Fibroblast of lung (primary cell): ENCODE data around the gene FNDC3B. TPM values are rescaled to one million over a fixed set of nuclear protein-coding genes. Genes with fewer than 3 reads are reported as not detected.

Source experiments
- DNase-seq, 2 donors: peaks; one replicate each; pipeline versions ENCODE4 v3.0.0 to v3.0.0-alpha.2; 2010; ENCODE audit warnings: low read depth in 2 of 2
- H2AFZ ChIP-seq: 2 replicates; pipeline ENCODE4 v1.5.1; 2012; ENCODE audit warnings: low read length, control low read depth, inconsistent platforms
- H3K27ac ChIP-seq: 2 replicates; pipeline ENCODE4 v1.5.1; 2011; ENCODE audit warnings: low read length, control low read depth; ENCODE audit not compliant: insufficient read depth
- H3K27me3 ChIP-seq: 2 replicates; pipeline ENCODE4 v1.5.1; 2011; ENCODE audit warnings: mild to moderate bottlenecking, low read length; ENCODE audit not compliant: control insufficient read depth, insufficient read depth
- H3K36me3 ChIP-seq: 2 replicates; pipeline ENCODE4 v1.5.1; 2011; ENCODE audit warnings: low read length; ENCODE audit not compliant: control insufficient read depth, insufficient read depth
- H3K4me1 ChIP-seq: 2 replicates; pipeline ENCODE4 v1.5.1; 2011; ENCODE audit warnings: low read length; ENCODE audit not compliant: control insufficient read depth, insufficient read depth; ENCODE audit errors: extremely low read depth
- H3K4me2 ChIP-seq: 2 replicates; pipeline ENCODE4 v1.5.1; 2011; ENCODE audit warnings: low read length, control low read depth; ENCODE audit not compliant: insufficient read depth; ENCODE audit errors: extremely low read depth
- H3K4me3 ChIP-seq, 4 experiments: fragments of 200-600 bp in 1 of 4; sonication (generic) in 1 of 4; replicated peaks in 1 of 4; 2 replicates each; pipeline ENCODE4 v1.5.1; 2011 to 2016; ENCODE audit warnings: low read length in 4 of 4, low read depth in 3 of 4, mild to moderate bottlenecking in 3 of 4, control low read depth in 2 of 4, inconsistent platforms in 1 of 4, mixed read lengths in 1 of 4; ENCODE audit not compliant: insufficient read depth in 1 of 4; ENCODE audit errors: control extremely low read depth in 1 of 4
- H3K79me2 ChIP-seq: 2 replicates; pipeline ENCODE4 v1.5.1; 2012; ENCODE audit warnings: mild to moderate bottlenecking, low read length, inconsistent platforms; ENCODE audit not compliant: control insufficient read depth, insufficient read depth
- H3K9ac ChIP-seq: 2 replicates; pipeline ENCODE4 v1.5.1; 2011; ENCODE audit warnings: mild to moderate bottlenecking, low read length, control low read depth; ENCODE audit not compliant: insufficient read depth
- H3K9me3 ChIP-seq: 2 replicates; pipeline ENCODE4 v1.5.1; 2012; ENCODE audit warnings: low read depth, low read length; ENCODE audit not compliant: control insufficient read depth, insufficient read depth
- H4K20me1 ChIP-seq: 2 replicates; pipeline ENCODE4 v1.5.1; 2011; ENCODE audit warnings: low read length; ENCODE audit not compliant: control insufficient read depth, insufficient read depth; ENCODE audit errors: extremely low read depth
- EZH2 ChIP-seq: IDR thresholded peaks from 2 replicates; pipeline ENCODE4 v1.5.1; 2012; ENCODE audit warnings: low read length, control low read depth, mild to moderate bottlenecking; ENCODE audit errors: missing control alignments
- polyA plus RNA-seq, 2 donors: library from polyadenylated mRNA; depleted of rRNA in 1 of 2; stranded (reverse) in 1 of 2; unstranded in 1 of 2; fragments of >200 nt; gene quantifications; 2 replicates each; pipeline ENCODE4 v1.2.1, GENCODE V29; 2011 to 2012; ENCODE audit warnings: missing spikeins in 1 of 2
- total RNA-seq: library from RNA; depleted of rRNA; stranded (reverse); fragments of >200 nt; gene quantifications from 2 replicates; pipeline ENCODE4 v1.2.1, GENCODE V29; 2014
- TF ChIP-seq, protein P1 (sequence below), 2 donors: IDR thresholded peaks in 1 of 2; conservative IDR thresholded peaks in 1 of 2; 1 replicate in 1 of 2; 2 replicates in 1 of 2; pipeline ENCODE4 v1.5.1; 2011 to 2012; ENCODE audit warnings: low read length in 2 of 2, control low read depth in 1 of 2, inconsistent platforms in 1 of 2, low read depth in 1 of 2, mild to moderate bottlenecking in 1 of 2

FNDC3B gene
- total and polyA plus RNA-seq, 2 donors (not counting 1 experiment from before 2014, with no cell fraction given), result 26.1 to 76.8 TPM

DNA sequence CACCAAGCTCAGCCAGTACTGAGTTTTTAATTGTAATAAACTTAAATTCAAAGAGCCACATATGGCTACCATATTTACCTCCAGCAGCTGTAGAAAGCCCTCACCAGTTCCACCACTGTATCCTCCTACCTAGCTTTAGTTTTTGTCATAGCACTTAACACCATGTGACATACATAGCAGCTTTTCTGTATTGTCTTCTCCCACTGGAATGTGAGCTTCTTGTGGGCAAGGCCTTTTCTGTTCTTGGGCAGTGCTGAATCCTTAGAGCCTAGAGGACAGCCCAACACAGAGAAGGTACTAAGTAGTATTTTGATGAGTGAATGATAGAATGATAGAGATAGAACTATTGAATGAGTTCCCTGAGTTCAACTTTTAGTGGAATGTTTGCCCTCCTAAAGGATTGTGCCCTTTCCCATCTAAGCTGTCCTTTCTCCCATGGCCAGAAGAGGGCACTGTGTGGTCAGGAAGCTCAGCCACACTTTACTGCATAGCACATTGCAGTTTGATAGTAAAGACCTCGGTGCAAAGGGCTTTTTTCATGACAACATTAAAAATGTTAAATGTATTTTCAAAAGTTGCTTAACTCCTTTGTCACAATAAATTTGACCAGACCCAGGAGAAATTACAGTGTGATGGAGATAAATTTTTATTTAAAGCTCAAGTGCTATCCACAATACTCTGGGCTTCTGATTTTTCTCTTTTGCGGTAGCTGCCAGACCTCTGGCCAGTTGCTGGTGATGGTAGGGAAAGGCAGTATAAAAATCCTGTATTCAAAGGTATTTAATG is 293.1 kb downstream of the FNDC3B start:
- no peaks in the 10 kb centered on the region for H4K20me1 ChIP-seq

DNA sequence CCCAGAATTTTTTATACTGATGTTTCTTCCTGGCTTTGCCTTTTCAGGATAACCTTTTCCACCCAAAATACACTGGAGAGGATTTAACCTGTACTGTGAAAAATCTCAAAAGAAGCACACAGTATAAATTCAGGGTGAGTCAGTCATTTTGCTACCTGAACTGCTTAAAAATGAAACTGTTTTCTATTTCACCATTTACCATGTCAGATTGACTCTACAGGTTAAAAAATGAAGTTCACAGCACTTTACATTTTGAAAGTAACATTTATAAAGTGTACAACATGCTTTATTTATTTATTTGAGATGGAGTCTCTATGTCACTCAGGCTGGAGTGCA is 293.6 kb downstream of the FNDC3B start:
- Histone ChIP-seq H4K20me1 (no peaks in the 10 kb centered on the region), H3K9me3 (no peaks in the 10 kb centered on the region), H3K27me3 (no peaks in the 10 kb centered on the region), H3K79me2 (no peaks in the 10 kb centered on the region), H3K9ac (no peak overlapping the region), H3K4me3 (no peak overlapping the region), H3K27ac (no peak overlapping the region), H2AFZ (no peak overlapping the region), H3K36me3 (peaks cover 17% of the 10 kb centered on the region), H3K4me1 (no peaks in the 10 kb centered on the region), H3K4me2 (no peak overlapping the region)
- TF ChIP-seq, protein P1, sequence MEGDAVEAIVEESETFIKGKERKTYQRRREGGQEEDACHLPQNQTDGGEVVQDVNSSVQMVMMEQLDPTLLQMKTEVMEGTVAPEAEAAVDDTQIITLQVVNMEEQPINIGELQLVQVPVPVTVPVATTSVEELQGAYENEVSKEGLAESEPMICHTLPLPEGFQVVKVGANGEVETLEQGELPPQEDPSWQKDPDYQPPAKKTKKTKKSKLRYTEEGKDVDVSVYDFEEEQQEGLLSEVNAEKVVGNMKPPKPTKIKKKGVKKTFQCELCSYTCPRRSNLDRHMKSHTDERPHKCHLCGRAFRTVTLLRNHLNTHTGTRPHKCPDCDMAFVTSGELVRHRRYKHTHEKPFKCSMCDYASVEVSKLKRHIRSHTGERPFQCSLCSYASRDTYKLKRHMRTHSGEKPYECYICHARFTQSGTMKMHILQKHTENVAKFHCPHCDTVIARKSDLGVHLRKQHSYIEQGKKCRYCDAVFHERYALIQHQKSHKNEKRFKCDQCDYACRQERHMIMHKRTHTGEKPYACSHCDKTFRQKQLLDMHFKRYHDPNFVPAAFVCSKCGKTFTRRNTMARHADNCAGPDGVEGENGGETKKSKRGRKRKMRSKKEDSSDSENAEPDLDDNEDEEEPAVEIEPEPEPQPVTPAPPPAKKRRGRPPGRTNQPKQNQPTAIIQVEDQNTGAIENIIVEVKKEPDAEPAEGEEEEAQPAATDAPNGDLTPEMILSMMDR (conservative IDR thresholded peaks at IDR 0.05 in 1 of 2, IDR thresholded peaks at IDR 0.05 in 1 of 2; ENCODE audit: low read depth in 1 of 2, low read length in 2 of 2), result no peak
- no peak for TF ChIP-seq EZH2
- DNase-seq, result no peak

More for the DNA sequence above, 293.1 kb downstream of the FNDC3B start:
- peak; percentile 41 to 68 for DNase-seq
- Histone ChIP-seq H3K4me1 (no peaks in the 10 kb centered on the region), H3K79me2 (no peaks in the 10 kb centered on the region), H3K4me3 (no peak overlapping the region), H3K27ac (no peak overlapping the region), H3K4me2 (no peak overlapping the region), H3K9me3 (no peaks in the 10 kb centered on the region), H3K9ac (no peak overlapping the region), H3K27me3 (no peaks in the 10 kb centered on the region), H3K36me3 (peaks cover 15% of the 10 kb centered on the region), H2AFZ (no peak overlapping the region)
- TF ChIP-seq EZH2, result no peak
- TF ChIP-seq, protein P1 (conservative IDR thresholded peaks at IDR 0.05 in 1 of 2, IDR thresholded peaks at IDR 0.05 in 1 of 2; ENCODE audit: low read depth in 1 of 2, low read length in 2 of 2), result peak; percentile 88 to 98

- peaks cover 15% of the 10 kb centered on the region for H3K36me3 ChIP-seq
- no peak for TF ChIP-seq EZH2
- TF ChIP-seq, protein P1 (conservative IDR thresholded peaks at IDR 0.05 in 1 of 2, IDR thresholded peaks at IDR 0.05 in 1 of 2; ENCODE audit: low read depth in 1 of 2, low read length in 2 of 2), result no peak
- H4K20me1 ChIP-seq, result no peaks in the 10 kb centered on the region
- H3K4me3 ChIP-seq, result no peak overlapping the region
- no peaks in the 10 kb centered on the region for H3K4me1 ChIP-seq
- DNase-seq, result no peak
- H3K79me2 ChIP-seq, result no peaks in the 10 kb centered on the region
- H3K4me2 ChIP-seq, result no peak overlapping the region
- H3K27ac ChIP-seq, result no peak overlapping the region
- H3K27me3 ChIP-seq, result no peaks in the 10 kb centered on the region
- no peaks in the 10 kb centered on the region for H3K9me3 ChIP-seq
- H3K9ac ChIP-seq, result no peak overlapping the region
- H2AFZ ChIP-seq, result no peak overlapping the region
Observed at GRCh38 chr3:172333692-172334457, 294.5 kb downstream of the FNDC3B start.
